OCI-LY1 (cell line): ENCODE measurements around the gene AHCYL1.

Experiments used
- EZH2 ChIP-seq: fragments of 200-600 bp; sonication (generic), shearing (Covaris generic); IDR thresholded peaks from 2 replicates; pipeline ENCODE4 v1.8.0; 2017; ENCODE audit warnings: borderline replicate concordance, mixed run types, mild to moderate bottlenecking, antibody characterized with exemption, low read length, moderate library complexity, mixed read lengths
- TF ChIP-seq, protein P1 (sequence below): fragments of 200-600 bp; sonication (generic), shearing (Covaris generic); IDR thresholded peaks from 2 replicates; pipeline ENCODE4 v1.5.1; 2017; ENCODE audit warnings: mild to moderate bottlenecking, antibody characterized with exemption, low read length, moderate library complexity, mixed read lengths

DNA sequence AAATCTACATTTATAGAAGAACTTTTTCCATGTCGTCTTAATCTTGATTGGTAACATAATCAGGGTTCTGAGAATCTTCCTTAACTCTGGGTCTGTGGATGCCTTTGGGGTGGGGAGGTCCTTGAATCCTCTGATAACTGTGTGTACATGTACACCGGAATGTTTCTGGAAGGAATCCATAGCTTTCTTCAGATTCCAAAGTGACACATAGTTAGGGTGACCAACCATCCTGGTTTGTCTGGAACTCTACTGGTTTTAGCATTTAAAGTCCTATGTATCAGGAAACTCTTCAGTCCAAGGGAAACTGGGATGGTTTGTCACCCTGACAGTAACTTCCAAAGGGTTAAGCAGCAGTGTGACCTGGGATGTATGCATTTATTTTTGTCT is 66.7 kb downstream of the AHCYL1 start:
- TF ChIP-seq, protein P1, sequence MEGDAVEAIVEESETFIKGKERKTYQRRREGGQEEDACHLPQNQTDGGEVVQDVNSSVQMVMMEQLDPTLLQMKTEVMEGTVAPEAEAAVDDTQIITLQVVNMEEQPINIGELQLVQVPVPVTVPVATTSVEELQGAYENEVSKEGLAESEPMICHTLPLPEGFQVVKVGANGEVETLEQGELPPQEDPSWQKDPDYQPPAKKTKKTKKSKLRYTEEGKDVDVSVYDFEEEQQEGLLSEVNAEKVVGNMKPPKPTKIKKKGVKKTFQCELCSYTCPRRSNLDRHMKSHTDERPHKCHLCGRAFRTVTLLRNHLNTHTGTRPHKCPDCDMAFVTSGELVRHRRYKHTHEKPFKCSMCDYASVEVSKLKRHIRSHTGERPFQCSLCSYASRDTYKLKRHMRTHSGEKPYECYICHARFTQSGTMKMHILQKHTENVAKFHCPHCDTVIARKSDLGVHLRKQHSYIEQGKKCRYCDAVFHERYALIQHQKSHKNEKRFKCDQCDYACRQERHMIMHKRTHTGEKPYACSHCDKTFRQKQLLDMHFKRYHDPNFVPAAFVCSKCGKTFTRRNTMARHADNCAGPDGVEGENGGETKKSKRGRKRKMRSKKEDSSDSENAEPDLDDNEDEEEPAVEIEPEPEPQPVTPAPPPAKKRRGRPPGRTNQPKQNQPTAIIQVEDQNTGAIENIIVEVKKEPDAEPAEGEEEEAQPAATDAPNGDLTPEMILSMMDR = no peak
- TF ChIP-seq EZH2 = no peak
